GM20000 (cell line): ENCODE measurements around the gene MBD3L5.

Source experiments
- DNase-seq: peaks from one replicate; pipeline ENCODE4 v3.0.0; 2012; ENCODE audit warnings: low spot score
- TF ChIP-seq, protein P1 (sequence below): IDR thresholded peaks from 2 replicates; pipeline ENCODE4 v1.5.1; 2012; ENCODE audit warnings: mild to moderate bottlenecking, control low read depth; ENCODE audit errors: extremely low read depth, missing control alignments

The MBD3L5 gene

DNA sequence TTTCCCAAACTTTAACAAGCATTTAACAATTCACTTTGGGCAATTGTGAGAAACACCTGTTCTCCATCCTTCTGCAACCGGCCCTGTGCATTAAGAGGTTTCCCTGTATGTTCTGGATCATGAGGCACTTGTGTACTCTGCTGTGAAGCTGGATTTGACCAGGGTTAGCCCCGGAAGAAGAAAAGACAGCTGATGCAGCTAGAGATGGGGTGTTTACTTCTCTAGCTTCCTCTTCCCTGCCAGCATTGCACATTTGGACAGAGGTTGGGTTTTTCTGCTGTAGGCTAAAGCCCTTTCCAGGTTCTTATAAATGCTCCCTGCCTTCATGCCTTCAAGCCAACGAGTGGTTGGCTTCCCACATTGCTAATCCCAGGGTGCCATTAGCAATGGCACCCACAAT lies 30.0 kb upstream of the MBD3L5 start:
- TF ChIP-seq, protein P1, sequence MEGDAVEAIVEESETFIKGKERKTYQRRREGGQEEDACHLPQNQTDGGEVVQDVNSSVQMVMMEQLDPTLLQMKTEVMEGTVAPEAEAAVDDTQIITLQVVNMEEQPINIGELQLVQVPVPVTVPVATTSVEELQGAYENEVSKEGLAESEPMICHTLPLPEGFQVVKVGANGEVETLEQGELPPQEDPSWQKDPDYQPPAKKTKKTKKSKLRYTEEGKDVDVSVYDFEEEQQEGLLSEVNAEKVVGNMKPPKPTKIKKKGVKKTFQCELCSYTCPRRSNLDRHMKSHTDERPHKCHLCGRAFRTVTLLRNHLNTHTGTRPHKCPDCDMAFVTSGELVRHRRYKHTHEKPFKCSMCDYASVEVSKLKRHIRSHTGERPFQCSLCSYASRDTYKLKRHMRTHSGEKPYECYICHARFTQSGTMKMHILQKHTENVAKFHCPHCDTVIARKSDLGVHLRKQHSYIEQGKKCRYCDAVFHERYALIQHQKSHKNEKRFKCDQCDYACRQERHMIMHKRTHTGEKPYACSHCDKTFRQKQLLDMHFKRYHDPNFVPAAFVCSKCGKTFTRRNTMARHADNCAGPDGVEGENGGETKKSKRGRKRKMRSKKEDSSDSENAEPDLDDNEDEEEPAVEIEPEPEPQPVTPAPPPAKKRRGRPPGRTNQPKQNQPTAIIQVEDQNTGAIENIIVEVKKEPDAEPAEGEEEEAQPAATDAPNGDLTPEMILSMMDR, result no peak
- DNase-seq, result no peak

DNA sequence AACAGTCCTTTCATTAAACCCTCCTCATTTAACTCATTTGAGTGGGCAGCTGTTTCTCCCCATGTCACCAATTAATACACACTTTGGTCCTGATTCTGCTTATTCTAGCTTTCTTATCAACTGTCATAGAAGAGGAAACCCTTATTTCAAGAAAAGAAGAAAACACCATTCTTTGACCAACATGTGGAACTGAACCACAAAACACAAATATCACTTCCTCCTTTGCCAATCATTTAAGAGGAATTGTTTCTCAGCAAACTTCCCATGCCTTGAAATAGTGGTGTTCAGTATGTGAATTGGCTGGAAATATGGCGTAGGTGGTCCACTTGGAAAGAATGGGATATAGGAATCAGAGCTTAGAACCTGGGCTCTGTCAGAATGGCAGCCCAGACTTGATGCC lies 29.6 kb upstream of the MBD3L5 start:
- DNase-seq, result no peak
- TF ChIP-seq, protein P1, result no peak

DNA sequence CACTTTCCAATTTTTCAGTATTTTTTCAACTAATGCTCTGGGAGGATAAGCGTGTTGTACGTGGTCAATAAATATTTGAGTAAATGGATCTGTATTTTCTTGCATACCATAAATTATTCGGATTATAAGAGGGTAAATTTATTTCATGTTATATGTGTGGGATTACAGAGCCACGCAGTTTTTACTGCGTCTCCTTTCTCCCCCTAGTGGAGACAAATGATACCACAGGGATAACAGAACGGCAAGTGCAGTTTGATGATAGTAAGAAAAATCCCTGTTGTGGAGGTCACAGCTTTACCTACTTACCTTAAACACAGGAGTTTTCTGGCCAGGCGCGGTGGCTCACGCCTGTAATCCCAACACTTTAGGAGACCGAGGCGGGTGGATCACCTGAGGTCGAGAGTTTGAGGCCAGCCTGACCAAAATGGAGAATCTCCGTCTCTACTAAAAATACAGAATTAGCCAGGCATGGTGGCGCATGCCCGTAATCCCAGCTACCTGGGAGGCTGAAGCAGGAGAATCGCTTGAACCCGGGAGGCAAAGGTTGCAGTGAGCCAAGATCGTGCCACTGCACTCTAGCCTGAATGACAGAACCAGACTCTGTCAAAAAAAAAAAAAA lies 26.0 kb upstream of the MBD3L5 start:
- TF ChIP-seq, protein P1, result no peak
- DNase-seq, result no peak

DNA sequence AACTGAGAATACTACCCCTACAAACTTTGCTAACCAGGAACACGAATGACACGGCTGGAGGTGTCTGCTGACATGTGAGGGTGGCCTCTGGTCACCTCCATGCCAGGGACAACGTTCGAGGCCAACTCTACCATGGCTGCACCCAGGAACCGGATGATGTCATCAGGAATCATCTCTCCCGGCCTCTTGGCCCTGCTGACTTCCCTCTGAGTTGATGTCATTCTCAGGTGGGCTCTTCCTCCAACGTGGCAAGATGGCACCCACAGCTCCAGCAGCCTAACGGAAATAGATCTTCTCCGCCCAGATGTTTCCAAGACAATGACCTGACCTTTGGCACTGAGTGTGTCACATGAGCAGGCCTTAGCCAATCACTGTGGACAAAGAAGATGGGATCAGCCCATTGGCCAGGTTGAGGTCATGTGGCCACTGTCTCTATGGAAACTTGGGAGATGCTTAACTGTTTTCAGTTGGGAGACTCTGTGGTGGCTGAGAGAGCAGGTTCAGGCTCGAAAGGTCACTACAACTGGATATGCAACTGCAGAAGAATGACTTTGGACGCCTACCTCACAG lies 24.2 kb upstream of the MBD3L5 start:
- no peak for DNase-seq

DNA sequence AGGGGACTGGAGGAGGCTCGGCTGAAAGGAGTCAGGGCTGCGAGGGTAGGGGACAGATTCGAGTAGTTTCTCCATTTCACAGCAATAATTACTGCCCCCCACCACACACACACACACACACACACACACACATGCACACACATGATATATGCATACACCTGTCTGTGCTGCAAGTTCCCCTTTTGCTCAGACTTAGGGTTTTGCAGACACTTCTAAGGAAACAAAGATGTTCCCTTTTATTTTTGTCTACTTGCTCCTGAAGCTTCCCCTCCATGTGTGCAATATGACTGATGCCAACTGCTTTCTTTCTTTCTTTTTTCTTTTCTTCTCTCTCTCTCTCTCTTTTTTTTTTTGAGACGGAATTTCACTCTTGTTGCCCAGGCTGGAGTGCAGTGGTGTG lies 22.5 kb upstream of the MBD3L5 start:
- TF ChIP-seq, protein P1, result no peak
- no peak for DNase-seq

More for the DNA sequence above, 24.2 kb upstream of the MBD3L5 start:
- TF ChIP-seq, protein P1, result no peak

DNA sequence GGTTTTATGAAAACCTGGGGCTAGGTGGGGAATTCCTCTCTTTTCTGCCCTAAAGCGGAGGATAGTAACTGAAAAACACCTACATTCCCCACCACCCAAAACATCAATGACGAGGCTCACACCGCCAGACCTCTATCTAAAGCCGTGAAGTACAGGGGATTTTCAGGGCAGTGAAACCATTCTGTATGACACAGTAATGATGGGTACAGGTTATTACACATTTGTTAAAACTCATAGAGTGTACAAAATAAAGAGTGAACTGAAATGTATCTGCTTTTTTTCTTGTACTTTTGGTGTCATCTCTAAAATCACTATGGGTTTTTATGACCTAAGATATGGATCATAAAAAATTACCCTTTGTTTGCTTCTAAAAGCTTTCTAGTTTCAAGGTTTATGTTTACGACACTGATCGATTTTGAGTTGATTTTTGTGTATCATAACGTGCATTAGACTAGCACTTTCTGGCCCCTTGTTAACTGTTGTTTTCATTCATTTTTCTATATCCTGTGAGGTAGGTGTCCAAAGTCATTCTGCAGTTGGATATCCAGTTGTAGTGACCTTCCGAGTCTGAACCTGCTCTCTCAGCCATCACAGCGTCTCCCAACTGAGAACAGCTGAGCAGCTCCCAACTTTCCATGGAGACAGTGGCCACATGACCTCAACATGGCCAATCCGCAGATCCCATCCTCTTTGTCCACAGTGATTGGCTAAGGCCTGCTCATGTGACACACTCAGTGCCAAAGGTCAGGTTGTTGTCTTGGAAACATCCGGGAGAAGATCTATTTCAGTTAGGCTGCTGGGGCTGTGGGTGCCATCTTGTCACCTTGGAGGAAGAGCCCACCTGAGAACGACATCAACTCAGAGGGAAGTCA lies 19.4 kb upstream of the MBD3L5 start:
- TF ChIP-seq, protein P1, result no peak
- DNase-seq, result no peak

DNA sequence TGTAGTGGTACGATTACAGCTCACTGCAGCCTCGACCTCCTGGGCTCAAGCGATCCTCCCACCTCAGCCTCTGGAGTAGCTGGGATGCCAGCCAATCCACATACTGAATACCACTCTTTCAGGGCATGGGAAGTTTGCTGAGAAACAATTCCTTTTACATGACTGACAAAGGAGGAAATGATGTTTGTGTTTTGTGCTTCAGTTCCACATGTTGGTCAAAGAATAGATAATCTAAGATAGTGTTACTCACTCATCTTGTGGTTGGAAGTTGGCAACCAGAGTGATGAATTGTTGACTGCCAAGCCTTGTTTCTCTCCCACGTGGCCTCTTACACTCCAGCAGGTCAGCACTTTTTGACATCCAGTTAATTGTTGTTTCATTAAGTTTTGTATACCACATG lies 16.7 kb upstream of the MBD3L5 start:
- TF ChIP-seq, protein P1, result no peak
- no peak for DNase-seq
